IMR-90 (cell line): Measurements from ENCODE around the gene SLC6A2. TPM values are rescaled to one million over a fixed set of nuclear protein-coding genes. Genes with fewer than 3 reads are reported as not detected.
"Not testable (repeated sequence)": the region's sequence is repeated elsewhere in the genome, so short reads cannot be mapped to it uniquely, and the experiment has no call there.

Source experiments
- ATAC-seq: fragments of 200-7000 bp; cut with Tn5 transposase; 2 replicates; pipeline ENCODE4 v1.9.1; 2020; ENCODE audit warnings: low read depth, mild to moderate bottlenecking, moderate library complexity
- BruUV-seq: library from RNA; stranded (reverse); fragments of 400-500 nt; replicated peaks from 2 replicates; lab custom pipeline; 2021; lab: Mats Ljungman, UMichigan
- CTCF ChIA-PET: fragments of 300-600 bp; formaldehyde crosslinking; extraction: SDS; loops from one replicate; lab custom pipeline; 2021; ENCODE audit warnings: antibody characterized with exemption; lab: Yijun Ruan, JAX
- POLR2A ChIA-PET: fragments of 300-600 bp; sonication (Branson Sonifier 250); formaldehyde crosslinking; loops from one replicate; lab custom pipeline; 2022; ENCODE audit warnings: antibody characterized with exemption; ENCODE audit not compliant: unreplicated experiment; lab: Charles Lee
- DNase-seq: peaks from one replicate; pipeline ENCODE4 v3.0.0; 2013
- H2AFZ ChIP-seq: replicated peaks from 2 replicates; pipeline ENCODE3; 2013; ENCODE audit warnings: low read length, mild to moderate bottlenecking; ENCODE audit not compliant: poor library complexity
- H2AK5ac ChIP-seq: 2 replicates; pipeline ENCODE4 v1.6.1; 2013; ENCODE audit warnings: low read depth, low read length, inconsistent platforms
- H2AK9ac ChIP-seq: replicated peaks from 2 replicates; pipeline ENCODE3; 2013; ENCODE audit warnings: mild to moderate bottlenecking, low read depth, low read length, moderate library complexity; ENCODE audit not compliant: poor library complexity
- H2BK120ac ChIP-seq: 2 replicates; pipeline ENCODE4 v1.6.1; 2013; ENCODE audit warnings: low read depth, low read length, inconsistent platforms
- H2BK15ac ChIP-seq: 3 replicates; pipeline ENCODE4 v1.6.1; 2013; ENCODE audit warnings: low read depth, low read length, inconsistent platforms
- H2BK20ac ChIP-seq: 2 replicates; pipeline ENCODE4 v1.6.1; 2013; ENCODE audit warnings: low read depth, mild to moderate bottlenecking, inconsistent platforms, low read length, moderate library complexity
- H2BK5ac ChIP-seq: 2 replicates; pipeline ENCODE4 v1.6.1; 2013; ENCODE audit warnings: mild to moderate bottlenecking, low read depth, low read length, inconsistent platforms; ENCODE audit not compliant: poor library complexity, severe bottlenecking
- H3K14ac ChIP-seq: replicated peaks from 2 replicates; pipeline ENCODE4 v1.6.1; 2013; ENCODE audit warnings: low read depth, low read length, inconsistent platforms
- H3K18ac ChIP-seq: 2 replicates; pipeline ENCODE4 v1.6.1; 2013; ENCODE audit warnings: low read depth, low read length, control low read depth
- H3K23ac ChIP-seq: 2 replicates; pipeline ENCODE4 v1.6.1; 2013; ENCODE audit warnings: low read depth, low read length, inconsistent platforms
- H3K27ac ChIP-seq: 2 replicates; pipeline ENCODE4 v1.5.1; 2013; ENCODE audit warnings: mild to moderate bottlenecking, control low read depth, low read length; ENCODE audit not compliant: insufficient read depth
- H3K27me3 ChIP-seq: 2 replicates; pipeline ENCODE4 v1.6.1; 2013; ENCODE audit warnings: low read length; ENCODE audit not compliant: control insufficient read depth, insufficient read depth
- H3K36me3 ChIP-seq: 2 replicates; pipeline ENCODE4 v1.6.1; 2013; ENCODE audit warnings: low read length, mixed read lengths; ENCODE audit not compliant: control insufficient read depth, insufficient read depth
- H3K4ac ChIP-seq: 2 replicates; pipeline ENCODE4 v1.6.1; 2013; ENCODE audit warnings: low read depth, low read length, inconsistent platforms
- H3K4me1 ChIP-seq: 2 replicates; pipeline ENCODE4 v1.6.1; 2013; ENCODE audit warnings: low read length, mixed read lengths; ENCODE audit not compliant: control insufficient read depth, insufficient read depth
- H3K4me2 ChIP-seq: 2 replicates; pipeline ENCODE4 v1.6.1; 2013; ENCODE audit warnings: low read depth, mild to moderate bottlenecking, control low read depth, low read length, moderate library complexity
- H3K4me3 ChIP-seq: 2 replicates; pipeline ENCODE4 v1.5.1; 2013; ENCODE audit warnings: low read depth, mild to moderate bottlenecking, control low read depth, low read length, moderate library complexity; ENCODE audit not compliant: insufficient read depth
- H3K56ac ChIP-seq: 2 replicates; pipeline ENCODE4 v1.6.1; 2013; ENCODE audit warnings: low read length, inconsistent platforms; ENCODE audit not compliant: insufficient read depth; ENCODE audit errors: extremely low read depth
- H3K79me1 ChIP-seq, 2 experiments: 2 replicates each; pipeline ENCODE4 v1.6.1; 2013; ENCODE audit warnings: low read length in 2 of 2, inconsistent platforms in 1 of 2, low read depth in 1 of 2
- H3K9ac ChIP-seq: 2 replicates; pipeline ENCODE4 v1.6.1; 2013; ENCODE audit warnings: low read depth, low read length, control low read depth
- H3K9me1 ChIP-seq: 2 replicates; pipeline ENCODE4 v1.6.1; 2013; ENCODE audit warnings: low read length, inconsistent platforms; ENCODE audit not compliant: insufficient read depth
- H3K9me3 ChIP-seq: 2 replicates; pipeline ENCODE4 v1.6.1; 2013; ENCODE audit warnings: low read length; ENCODE audit not compliant: control insufficient read depth, insufficient read depth
- H4K20me1 ChIP-seq: 2 replicates; pipeline ENCODE4 v1.6.1; 2013; ENCODE audit warnings: low read length, inconsistent platforms; ENCODE audit not compliant: insufficient read depth
- H4K5ac ChIP-seq: 2 replicates; pipeline ENCODE4 v1.6.1; 2013; ENCODE audit warnings: mild to moderate bottlenecking, low read depth, low read length, control low read depth
- H4K8ac ChIP-seq, 2 experiments: 2 replicates each; pipeline ENCODE4 v1.6.1; 2013; ENCODE audit warnings: low read depth in 2 of 2, low read length in 2 of 2, control low read depth in 1 of 2, inconsistent platforms in 1 of 2
- H4K91ac ChIP-seq: 2 replicates; pipeline ENCODE4 v1.6.1; 2013; ENCODE audit warnings: low read depth, low read length, inconsistent platforms; ENCODE audit not compliant: insufficient read depth
- WGBS, 2 experiments: methylation state at CpG; one replicate each; pipeline versions ENCODE4 v1.1.5 to v1.1.7; 2013; ENCODE audit warnings: missing lambda C conversion rate in 2 of 2; ENCODE audit not compliant: insufficient read length in 1 of 2; ENCODE audit errors: extremely low coverage in 2 of 2; 5-methylcytosine and 5-hydroxymethylcytosine counted together
- dilution Hi-C: fragments of 300-500 bp; cut with HindIII; formaldehyde crosslinking; loops from one replicate; pipeline ENCODE4 v1.14.3; 2018; ENCODE audit warnings: low sequenced_read_pairs; ENCODE audit not compliant: unreplicated experiment
- in situ Hi-C: fragments of 300-500 bp; cut with MboI; formaldehyde crosslinking; loops from 3 replicates; pipeline ENCODE4 v1.14.3; 2019; ENCODE audit warnings: low sequenced_read_pairs, inconsistent platforms, mixed read lengths
- intact Hi-C: fragments of 100-400 bp; cut with micrococcal nuclease; formaldehyde crosslinking; loops from 2 replicates; pipeline ENCODE4 v1.10.0; 2022
- polyA plus RNA-seq, 3 experiments: library from polyadenylated mRNA; depleted of rRNA; stranded (reverse); fragments of >200 nt; gene quantifications; 2 replicates each; pipeline ENCODE4 v1.2.3, GENCODE V29; 2012; ENCODE audit warnings: low replicate concordance in 1 of 3
- total RNA-seq: library from RNA; depleted of rRNA; stranded (reverse); fragments of >200 nt; gene quantifications from 2 replicates; pipeline ENCODE4 v1.2.3, GENCODE V29; 2012; rRNA removed

The SLC6A2 gene
- total and polyA plus RNA-seq, 2 of the 4 experiments (the other 2 are of a cell fraction), result not detected

GRCh38 chr16:55753145-55753631 lies 97.4 kb downstream of the SLC6A2 start:
- H3K56ac ChIP-seq, H3K36me3 ChIP-seq, H2BK5ac ChIP-seq, H3K23ac ChIP-seq, H2BK20ac ChIP-seq, H3K9me3 ChIP-seq, H2AFZ ChIP-seq, H3K9me1 ChIP-seq, H2AK9ac ChIP-seq, H3K18ac ChIP-seq, POLR2A ChIA-PET, H2BK15ac ChIP-seq, H3K27ac ChIP-seq, H3K9ac ChIP-seq, H3K14ac ChIP-seq, H4K20me1 ChIP-seq, in situ Hi-C loops, H4K5ac ChIP-seq, ATAC-seq, H2BK120ac ChIP-seq, CTCF ChIA-PET, H4K8ac ChIP-seq, H3K27me3 ChIP-seq, H3K4ac ChIP-seq, dilution Hi-C loops, H4K91ac ChIP-seq, BruUV-seq, intact Hi-C loops, H3K79me1 ChIP-seq, H3K4me2 ChIP-seq, DNase-seq, H3K4me3 ChIP-seq, H2AK5ac ChIP-seq, H3K4me1 ChIP-seq: not testable (repeated sequence)
- 50% methylated on average over 1 of the region's 4 CpGs; no CpG with 5 or more reads in 1 of the 2 experiments for WGBS, 2 experiments

Other genes with a start within 250 kb of the SLC6A2 start
- 164 and 240 TPM in 2 replicates for gene MMP2, start 176.8 kb upstream of the SLC6A2 start, total RNA-seq
- gene MMP2, start 176.8 kb upstream of the SLC6A2 start, polyA plus RNA-seq (2012; rRNA removed), result 567 and 574 TPM in 2 replicates
- 8.6 and 15.6 TPM in 2 replicates for gene LPCAT2, start 146.9 kb upstream of the SLC6A2 start, total RNA-seq
- gene LPCAT2, start 146.9 kb upstream of the SLC6A2 start, polyA plus RNA-seq (2012; rRNA removed), result 6.0 and 8.7 TPM in 2 replicates
- 0.56 and 0.72 TPM in 2 replicates for gene CAPNS2, start 89.3 kb upstream of the SLC6A2 start, total RNA-seq
- gene CAPNS2, start 89.3 kb upstream of the SLC6A2 start, polyA plus RNA-seq (2012; rRNA removed), result 0.09 TPM in 1 of 2 replicates, not detected in the other
- not detected in 2 replicates for gene CES1, start 177.1 kb downstream of the SLC6A2 start, total RNA-seq
- 0.03 and 0.04 TPM in 2 replicates for gene CES1, start 177.1 kb downstream of the SLC6A2 start, polyA plus RNA-seq (2012; rRNA removed)
- gene CES5A, start 219.4 kb downstream of the SLC6A2 start, total RNA-seq, result not detected in 2 replicates
- gene CES5A, start 219.4 kb downstream of the SLC6A2 start, polyA plus RNA-seq (2012; rRNA removed), result not detected in 2 replicates